Heart left ventricle (tissue), 16 donors: ENCODE data around the gene SOX9. TPM values are rescaled to one million over a fixed set of nuclear protein-coding genes. Genes with fewer than 3 reads are reported as not detected.

Source experiments
- ATAC-seq, 4 donors: fragments of 200-7000 bp; cut with Tn5 transposase; one replicate each; pipeline ENCODE4 v1.9.1; 2020 to 2022; ENCODE audit warnings: moderate library complexity in 4 of 4, mild to moderate bottlenecking in 3 of 4, moderate number of reproducible peaks in 1 of 4
- DNase-seq, 5 donors: peaks; one replicate each; pipeline ENCODE4 v3.0.0-alpha.2; 2020
- H3K27ac ChIP-seq, 12 donors: fragments of 200-600 bp; sonication (generic) in 4 of 12; one replicate each; pipeline versions ENCODE4 v1.5.0 to v1.8.0; 2016 to 2022; ENCODE audit warnings: mild to moderate bottlenecking in 2 of 12
- H3K27me3 ChIP-seq, 9 donors: fragments of 200-600 bp; sonication (generic) in 2 of 9; one replicate each; pipeline versions ENCODE4 v1.5.1 to v1.8.0; 2016 to 2022; ENCODE audit warnings: mild to moderate bottlenecking in 3 of 9
- H3K36me3 ChIP-seq, 9 donors: fragments of 200-600 bp; sonication (generic) in 2 of 9; one replicate each; pipeline versions ENCODE4 v1.5.0 to v1.8.0; 2018 to 2022; ENCODE audit warnings: mild to moderate bottlenecking in 2 of 9
- H3K4me1 ChIP-seq, 12 donors: fragments of 200-600 bp; sonication (generic) in 4 of 12; one replicate each; pipeline versions ENCODE4 v1.5.0 to v1.8.0; 2016 to 2022; ENCODE audit warnings: mild to moderate bottlenecking in 3 of 12
- H3K4me3 ChIP-seq, 12 donors: fragments of 200-600 bp; sonication (generic) in 4 of 12; one replicate each; pipeline versions ENCODE4 v1.5.0 to v1.8.0; 2017 to 2022; ENCODE audit warnings: mild to moderate bottlenecking in 9 of 12, moderate library complexity in 4 of 12
- H3K9me3 ChIP-seq, 12 donors: fragments of 200-600 bp; sonication (generic) in 4 of 12; one replicate each; pipeline versions ENCODE4 v1.5.0 to v1.8.0; 2016 to 2022; ENCODE audit warnings: mild to moderate bottlenecking in 1 of 12
- CTCF ChIP-seq, 12 donors: fragments of 200-600 bp; sonication (generic) in 4 of 12; IDR thresholded peaks; one replicate each; pipeline versions ENCODE4 v1.5.0 to v1.8.0; 2018 to 2022; ENCODE audit warnings: antibody characterized with exemption in 12 of 12, mild to moderate bottlenecking in 5 of 12
- POLR2A ChIP-seq, 2 donors: fragments of 450-650 bp; IDR thresholded peaks; one replicate each; pipeline ENCODE4 v1.6.1; 2017; ENCODE audit warnings: antibody characterized with exemption in 2 of 2, mild to moderate bottlenecking in 2 of 2, moderate library complexity in 2 of 2
- WGBS, 4 donors: extraction: QIAGEN DNeasy Blood & Tissue Kit in 2 of 4; methylation state at CpG; one replicate each; pipeline versions ENCODE4 v1.1.5 to v1.1.7; 2013 to 2018; 5-methylcytosine and 5-hydroxymethylcytosine counted together
- intact Hi-C, 10 donors: fragments of 100-400 bp; cut with DNase I; formaldehyde crosslinking; loops; one replicate each; pipeline versions ENCODE4 v1.11.1 to v1.14.2; 2022
- polyA plus RNA-seq, 2 donors: library from polyadenylated mRNA; stranded (reverse); fragments of 200-250 nt; gene quantifications; one replicate each; pipeline ENCODE4 v1.2.3, GENCODE V29; 2013
- total RNA-seq, 9 donors: library from RNA; depleted of rRNA in 2 of 9; stranded (reverse); fragments of >200 nt in 2 of 9; fragmentation: NEBNext Ultra II Directional in 3 of 9; extraction: Animal tissue kit (Norgen Biotek cat#: 25700) in 3 of 9; gene quantifications; one replicate each; pipeline versions ENCODE4 v1.1.0 to v1.2.4, GENCODE V29; 2016 to 2023
- donor health status: ischemic (EF 13 %, LVEDD 7.1; RV severe dilation, severe dysfunction).
- donor health status: healthy with polysubstance abuse.
- donor health status: DM: no; HTN: yes; CAD: no.
- donor health status: DM: no; HTN: no; CAD: no.
- donor health status: ischemic (EF 25% LVEDD 6.9; RV normal size, moderate dysfunction).
- donor health status: ischemic (EF 25% LVEDD 5.7; RV mildly dilated, moderate dysfunction).
- donor health status: healthy.
- donor health status: DM: yes; HTN: yes; CAD: no.
- donor health status: ischemic (EF 35%, LVEDD 5.7; RV mildly dilated, moderate dysfunction).
- donor health status: nonischemic (EF 11% LVEDD 7.7; RV severe dilation, severe dysfunction).
- donor health status: DM: yes; HTN: yes; CAD: no.
- donor health status: PGD.
- donor health status: ischemic (EF 29% LVEDD 5.4; RV normal size, mild dysfunction).
- donor health status: nonischemic (EF 23%, LVEDD 6.1; RV moderate dilation, normal function).

Gene SOX9
- total and polyA plus RNA-seq, 11 donors = 7.6 to 19.7 (median 12.8) TPM

- ATAC-seq = peak in 3 of 4 donors; percentile 6 to 28 (median 10)
- no peaks in the 10 kb centered on the region for H3K9me3 ChIP-seq
- peak; percentile 20 to 77 (median 52) for DNase-seq
- intact Hi-C loops = loop anchor here (1.0 to 10.0 kb wide), 26 partner anchors 52 to 1485 kb away; no protein-coding TSS in a partner anchor
- TF ChIP-seq CTCF (IDR thresholded peaks at IDR 0.05) (no peak), POLR2A (IDR thresholded peaks at IDR 0.05) (no peak)
- H3K27ac ChIP-seq = peak overlapping the region; percentile 60 to 97 (median 86)
- H3K27me3 ChIP-seq = peaks cover 3 to 93% (median 40%) of the 10 kb centered on the region in 9 donors
- H3K4me1 ChIP-seq = peaks cover 0 to 63% (median 13%) of the 10 kb centered on the region in 12 donors
- 3 to 10% (median 4%) methylated on average over 43 to 54 of the region's 54 CpGs for WGBS, 4 donors
- H3K36me3 ChIP-seq = peaks cover 0 to 20% (median 2%) of the 10 kb centered on the region in 9 donors
- peak overlapping the region; percentile 8 to 94 (median 70) for H3K4me3 ChIP-seq
Measured at GRCh38 chr17:72119873-72120641, 763 bp upstream of the SOX9 start.

- 0 to 1% (median 1%) methylated on average over 35 to 88 of the region's 88 CpGs for WGBS, 4 donors
- Histone ChIP-seq H3K36me3 (peaks cover 0 to 23% (median 2%) of the 10 kb centered on the region in 9 donors), H3K27ac (peak overlapping the region; percentile 76 to 98 (median 87)), H3K27me3 (peaks cover under 1 to 85% (median 40%) of the 10 kb centered on the region in 9 donors), H3K4me1 (peaks cover 0 to 64% (median 14%) of the 10 kb centered on the region in 12 donors), H3K4me3 (peak overlapping the region; percentile 54 to 94 (median 74)), H3K9me3 (no peaks in the 10 kb centered on the region)
- intact Hi-C loops = loop anchor here in 4 of 10 donors (5.0 to 10.0 kb wide), 7 partner anchors 51 to 1004 kb away; no protein-coding TSS in a partner anchor
- DNase-seq (peak; percentile 51 to 66 (median 54)), ATAC-seq (peak in 3 of 4 donors; percentile 23 to 40 (median 25))
- no peak for TF ChIP-seq POLR2A (IDR thresholded peaks at IDR 0.05)
- peak in 5 of 12 donors; percentile 9 to 39 (median 20) for TF ChIP-seq CTCF (IDR thresholded peaks at IDR 0.05)
Measured at GRCh38 chr17:72121164-72122009, 567 bp downstream of the SOX9 start.

- peaks cover 3 to 64% (median 16%) of the 10 kb centered on the region in 12 donors for H3K4me1 ChIP-seq
- H3K27me3 ChIP-seq = peaks cover 0 to 77% (median 35%) of the 10 kb centered on the region in 9 donors
- ATAC-seq = peak in 2 of 4 donors; percentile 0 to 1
Measured at GRCh38 chr17:72122010-72122764, 1.4 kb downstream of the SOX9 start.

More at GRCh38 chr17:72122010-72122764, 1.4 kb downstream of the SOX9 start:
- intact Hi-C loops = loop anchor here in 4 of 10 donors (5.0 to 10.0 kb wide), 7 partner anchors 50 to 1005 kb away; no protein-coding TSS in a partner anchor
- no peak for DNase-seq
- WGBS, 4 donors = 1 to 2% (median 2%) methylated on average over 34 to 36 of the region's 36 CpGs
- TF ChIP-seq CTCF (IDR thresholded peaks at IDR 0.05) = peak in 1 of 12 donors; percentile 0
- TF ChIP-seq POLR2A (IDR thresholded peaks at IDR 0.05) = no peak
- Histone ChIP-seq H3K9me3 (no peaks in the 10 kb centered on the region), H3K36me3 (peaks cover 0 to 23% (median 2%) of the 10 kb centered on the region in 9 donors), H3K27ac (peak overlapping the region; percentile 76 to 98 (median 87)), H3K4me3 (peak overlapping the region; percentile 54 to 94 (median 74))
